NCI-H460 (cell line): ENCODE measurements around the gene ARAP1. TPM values are rescaled to one million over a fixed set of nuclear protein-coding genes. Genes with fewer than 3 reads are reported as not detected.

Experiments used
- DNase-seq: peaks from one replicate; pipeline ENCODE4 v3.0.0-alpha.2; 2016; ENCODE audit warnings: low read depth; ENCODE audit errors: extremely low read depth
- total RNA-seq: library from RNA; depleted of rRNA; stranded (reverse); fragments of >200 nt; shearing (Covaris generic); gene quantifications from 2 replicates; pipeline ENCODE4 v1.2.3, GENCODE V29; 2014

Gene ARAP1
- total RNA-seq, 1 experiment from 2014 or later: 20.0 TPM

- no peak for DNase-seq
Observed at GRCh38 chr11:72764503-72764902, 12.3 kb upstream of the ARAP1 start.

DNA sequence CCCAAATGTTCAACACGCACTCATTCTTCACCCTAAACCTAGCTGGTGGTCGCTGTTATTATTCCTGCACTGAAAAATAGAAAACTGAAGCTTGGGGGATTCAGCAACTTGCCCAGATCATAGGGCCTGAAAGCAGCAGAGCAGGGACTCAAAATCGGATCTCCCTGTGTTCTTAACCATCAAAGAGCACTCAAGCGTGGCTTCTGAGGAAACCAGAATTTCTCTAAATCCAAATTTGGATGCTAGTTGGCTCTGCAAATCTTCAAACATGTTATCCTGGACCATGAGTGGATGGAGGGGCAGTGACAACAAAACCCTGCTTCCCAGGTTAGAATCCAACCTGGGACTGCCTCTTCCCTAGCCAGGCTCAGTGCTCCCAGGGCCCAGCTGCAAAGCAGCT is 11.6 kb upstream of the ARAP1 start:
- DNase-seq: no peak

DNA sequence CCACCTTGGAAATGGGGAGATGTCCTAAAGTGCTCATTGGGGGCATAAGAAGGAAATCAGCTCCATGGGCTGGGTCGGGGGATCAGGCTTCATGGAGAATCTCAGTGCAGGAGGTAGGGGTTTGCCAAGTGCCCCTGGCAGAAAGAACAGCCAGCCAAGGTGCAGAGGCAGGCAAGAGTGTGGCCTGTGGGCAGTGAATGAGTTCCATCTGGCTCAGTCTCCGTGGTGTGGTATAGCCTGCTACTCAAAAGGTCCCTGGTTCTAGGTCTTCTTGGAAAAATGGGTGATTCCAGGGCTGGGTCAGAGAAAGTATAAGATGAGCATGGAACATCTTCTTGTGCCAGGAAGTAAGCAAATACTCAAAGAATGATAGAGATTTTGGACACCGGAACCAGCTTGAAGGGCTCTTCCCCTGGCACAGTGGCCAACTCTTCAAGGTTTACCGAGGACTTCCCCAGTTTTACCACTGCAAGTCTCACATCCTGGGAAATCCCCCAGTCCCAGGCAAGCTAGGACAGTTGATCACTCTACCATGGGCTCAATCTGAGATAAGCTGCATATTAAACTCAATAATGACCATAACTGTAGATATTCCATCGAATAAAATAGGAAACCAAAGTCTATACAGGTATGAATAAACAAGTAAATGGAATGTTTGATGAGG is 10.6 kb upstream of the ARAP1 start:
- DNase-seq: no peak

DNA sequence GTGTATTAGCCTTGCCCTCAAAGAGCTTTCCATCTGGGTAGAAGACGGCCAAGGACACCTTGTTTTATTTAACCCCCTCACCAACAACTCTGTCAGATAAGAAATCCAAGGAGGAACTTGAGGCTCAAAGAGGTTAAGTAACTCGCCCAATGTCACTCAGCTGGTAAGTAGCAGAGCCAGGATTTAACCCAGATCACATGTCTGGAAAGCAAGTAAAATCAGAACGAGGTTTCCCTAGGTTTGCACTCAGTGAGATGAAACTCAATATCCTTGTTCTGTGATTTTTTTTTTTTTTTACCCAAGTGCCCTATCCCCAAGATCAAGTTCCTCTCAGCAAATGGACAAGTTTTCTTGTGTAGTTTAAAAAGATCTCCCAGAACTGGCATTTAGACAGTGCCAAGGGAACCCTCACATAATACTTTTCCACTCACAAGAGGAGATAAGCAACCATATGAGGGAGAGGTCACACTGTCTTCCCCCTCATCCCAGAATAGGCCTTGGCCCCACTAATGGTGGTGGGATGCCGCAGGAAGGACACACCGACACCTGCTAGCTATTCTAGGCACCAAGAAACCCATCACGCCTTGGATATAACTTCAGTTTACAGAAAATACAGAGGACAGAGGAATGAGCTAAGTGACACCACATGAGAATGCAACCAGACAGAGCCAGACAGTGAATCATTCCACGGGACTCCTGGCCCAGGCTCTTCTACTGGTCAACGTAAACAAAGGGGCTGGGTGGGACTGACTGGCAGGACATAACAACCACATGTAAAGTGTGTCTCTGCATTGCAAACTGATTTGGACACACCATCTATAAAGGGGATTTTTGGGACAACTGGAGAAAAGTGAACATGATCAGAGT is 8.6 kb upstream of the ARAP1 start:
- DNase-seq: no peak

GRCh38 chr11:72759468-72759985 is 7.3 kb upstream of the ARAP1 start:
- DNase-seq: no peak

DNA sequence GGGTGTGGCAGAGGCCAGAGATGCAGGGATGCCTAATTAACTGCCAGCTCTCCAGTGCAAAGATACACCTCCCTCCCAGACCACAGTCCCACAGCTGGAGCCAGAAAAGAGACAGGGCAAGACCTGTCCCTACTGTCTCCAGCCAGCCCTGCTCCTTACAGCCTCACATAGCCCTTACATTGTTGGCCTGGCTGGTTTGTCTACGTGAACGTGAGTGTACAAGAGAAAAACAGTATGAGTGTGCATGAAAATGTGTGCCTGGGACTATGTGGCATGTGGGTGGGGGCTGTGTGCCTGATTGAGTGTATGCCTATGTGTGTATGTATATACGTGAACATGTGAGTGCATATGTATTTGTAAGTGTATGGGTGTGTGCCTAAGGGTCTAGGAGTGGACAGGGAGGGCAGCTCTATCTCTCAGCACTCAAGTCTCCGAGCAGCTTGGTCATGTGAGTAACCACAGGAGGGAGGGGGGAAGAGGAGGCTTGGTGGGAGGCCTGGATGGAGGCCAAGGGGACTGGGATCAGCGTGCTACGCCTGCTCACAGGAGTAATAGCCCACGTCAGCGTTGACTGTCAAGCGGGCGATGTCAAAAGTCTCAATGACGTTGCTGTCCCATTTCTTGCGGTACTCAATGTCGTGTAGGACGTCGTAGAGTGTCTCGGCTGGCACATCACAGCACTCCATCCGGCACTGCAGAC is 6.6 kb upstream of the ARAP1 start:
- DNase-seq: no peak

GRCh38 chr11:72758304-72758689 is 6.1 kb upstream of the ARAP1 start:
- DNase-seq: no peak

- no peak for DNase-seq
Observed at GRCh38 chr11:72755713-72756285, 3.6 kb upstream of the ARAP1 start.

DNA sequence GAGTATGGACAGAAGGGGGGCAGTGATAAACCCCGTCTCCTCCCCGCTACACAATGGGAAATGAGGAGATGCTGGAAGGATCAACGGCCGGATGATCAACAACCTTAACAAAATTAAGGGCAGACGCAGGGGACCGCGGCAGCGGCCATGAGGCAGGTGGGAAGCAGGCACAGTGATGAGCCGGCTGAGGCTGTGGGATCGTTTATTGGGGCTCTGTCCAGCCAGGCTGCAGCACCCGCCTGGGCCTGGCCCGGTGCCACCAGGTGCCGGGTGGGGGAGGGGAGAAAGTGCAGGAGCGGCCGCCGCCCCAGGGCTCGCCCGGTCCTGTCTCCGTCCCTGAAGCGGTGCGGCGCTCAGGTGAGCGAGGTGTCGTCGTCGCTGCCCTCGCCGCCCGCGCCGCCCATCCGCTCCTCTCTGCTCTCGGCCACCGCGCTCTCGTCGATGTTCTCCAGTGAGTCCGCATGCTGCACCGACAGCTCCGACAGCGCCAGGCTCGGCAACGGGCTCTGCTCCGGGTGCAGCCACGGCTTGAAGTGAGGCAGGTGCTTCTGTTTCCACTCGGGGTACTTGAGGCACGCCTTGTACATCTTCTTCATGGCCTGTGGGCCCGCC is 2.4 kb upstream of the ARAP1 start:
- DNase-seq: no peak

- no peak for DNase-seq
Observed at GRCh38 chr11:72754149-72754543, 1.9 kb upstream of the ARAP1 start.

DNA sequence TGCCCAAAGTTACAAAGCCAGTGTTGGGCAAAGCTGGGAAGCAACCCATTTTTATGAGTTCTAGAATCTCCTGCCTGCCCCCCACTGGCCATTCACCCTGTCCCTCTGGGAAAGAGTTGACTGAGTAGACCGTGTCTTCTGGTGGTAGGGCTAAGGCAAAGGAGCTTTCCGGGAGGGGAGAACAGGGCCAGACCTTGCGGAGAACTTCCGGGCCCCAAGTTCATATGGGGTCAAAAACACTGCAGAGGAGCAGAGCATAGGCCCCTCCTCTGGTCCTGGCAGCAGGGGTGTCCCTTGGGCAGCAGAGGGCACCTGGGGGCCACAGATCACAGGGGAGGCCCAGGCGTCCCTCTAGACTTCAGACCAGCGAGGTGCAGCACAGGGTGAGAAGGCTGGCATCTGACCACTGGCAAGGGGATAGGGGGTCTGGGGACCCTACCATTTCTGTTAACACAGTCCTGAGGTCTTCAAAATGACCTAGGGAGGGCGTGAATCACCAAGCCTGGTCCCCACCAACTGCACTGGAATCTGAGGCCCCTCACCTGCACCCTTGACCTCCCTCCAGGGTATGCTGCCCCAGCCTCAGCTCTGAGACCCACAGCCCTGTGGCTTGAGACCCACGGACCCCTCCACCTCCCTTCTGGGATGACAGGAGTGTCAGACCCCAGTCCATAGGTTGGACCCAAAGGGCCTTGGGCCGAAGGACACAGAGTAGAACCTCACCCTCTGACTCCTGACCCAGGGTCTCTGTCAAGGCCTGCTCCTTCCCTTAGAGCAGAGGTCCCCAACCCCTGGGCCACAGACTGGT is 1.3 kb upstream of the ARAP1 start:
- no peak for DNase-seq

DNA sequence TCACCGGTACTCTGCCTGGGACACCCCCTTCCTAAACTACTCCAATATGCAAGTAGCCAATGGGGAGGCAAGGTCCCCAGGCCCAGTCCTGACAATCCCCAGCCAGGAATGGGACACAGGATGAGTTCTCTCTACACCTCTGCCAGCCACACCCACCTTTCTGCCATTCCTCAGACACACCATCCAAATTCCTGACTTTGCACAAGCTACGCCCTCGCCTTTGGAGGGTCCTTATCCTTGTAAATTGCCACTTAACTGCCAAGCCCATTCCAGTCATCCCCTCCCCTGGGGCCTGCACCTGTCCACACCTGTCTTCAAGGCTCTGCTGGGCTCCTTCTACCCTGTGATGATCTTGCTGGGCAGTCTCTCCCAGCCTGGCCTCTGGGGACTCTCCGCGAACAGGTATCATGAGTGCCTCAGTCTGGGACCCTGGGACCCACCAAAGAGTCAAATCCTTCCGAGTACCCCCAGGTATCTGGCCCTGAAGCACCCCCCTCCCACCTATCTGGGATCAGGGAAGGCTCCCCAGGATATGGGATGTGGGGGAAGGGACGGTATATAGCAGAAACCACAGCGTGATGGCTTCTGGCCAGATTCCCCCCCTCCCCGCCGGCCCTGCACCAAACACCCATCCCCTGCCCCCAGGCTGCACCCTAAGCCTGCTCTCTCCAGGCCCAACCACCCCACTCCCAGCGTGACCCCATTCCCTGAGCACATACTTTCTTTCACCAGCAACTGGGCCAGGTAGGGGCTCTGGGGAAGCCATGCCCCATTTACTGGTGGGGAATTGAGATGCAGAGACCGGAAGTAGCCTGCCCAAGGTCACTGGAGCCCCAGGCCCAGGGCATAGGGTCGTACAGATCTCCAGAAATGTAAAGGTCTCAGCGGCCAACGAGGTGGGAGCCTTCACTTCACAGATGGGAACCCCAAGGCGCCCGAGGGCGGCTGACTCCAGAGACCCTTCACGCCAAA is 806 bp downstream of the ARAP1 start:
- DNase-seq: no peak

GRCh38 chr11:72750556-72751115 is 1.6 kb downstream of the ARAP1 start:
- DNase-seq: no peak

GRCh38 chr11:72750086-72750485 is 2.1 kb downstream of the ARAP1 start:
- no peak for DNase-seq

- no peak for DNase-seq
Observed at GRCh38 chr11:72747289-72747855, 4.8 kb downstream of the ARAP1 start.

DNA sequence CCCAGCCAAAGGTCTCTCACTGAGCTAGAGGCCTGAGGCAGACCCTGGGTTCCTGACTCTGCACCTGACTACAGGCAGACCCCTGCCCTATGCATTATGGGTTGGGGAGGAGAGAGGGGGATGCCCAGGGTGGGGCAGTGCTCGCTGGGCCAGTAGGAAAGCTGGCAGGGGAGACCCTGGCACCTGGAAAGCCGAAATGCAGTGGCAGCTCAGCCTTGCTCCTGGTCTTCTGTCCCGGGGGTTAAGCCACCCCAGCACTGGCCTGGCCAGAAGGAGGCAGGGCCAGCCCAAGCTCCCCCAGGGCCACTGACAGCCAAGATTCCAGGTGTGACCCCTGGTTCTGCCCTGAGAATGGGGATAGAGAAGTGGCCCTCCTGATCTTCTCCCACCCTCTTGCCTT is 5.4 kb downstream of the ARAP1 start:
- DNase-seq: no peak

GRCh38 chr11:72745925-72746550 is 6.2 kb downstream of the ARAP1 start:
- DNase-seq: no peak
